ENCODE measurements around the gene ZNF76. TPM values are rescaled to one million over a fixed set of nuclear protein-coding genes. Genes with fewer than 3 reads are reported as not detected.
A peak's percentile ranks its signal among the peaks of the same experiment; 100 is the strongest.

The ZNF76 gene
- total and polyA plus RNA-seq, 10 of the 15 experiments (the other 5 are each of a cell fraction or from before 2014, with no cell fraction given) = 2.8 to 41.0 (median 24.8) TPM

- TF ChIP-seq TAF1 (IDR thresholded peaks at IDR 0.05; ENCODE audit: borderline replicate concordance, low read depth, low read length) (peak; percentile 34; the same call in 1 of the 2 replicates), LARP7 (IDR thresholded peaks at IDR 0.05) (peak; percentile 53), EGR1 (IDR thresholded peaks at IDR 0.05; ENCODE audit: borderline replicate concordance in 1 of 2, low read depth in 2 of 2, low read length in 2 of 2) (peak in 1 of 2 experiments; percentile 86; a peak in 2 of 3 replicates), PRDM15 (CRISPR knock-in tag; IDR thresholded peaks at IDR 0.05) (no peak), EED (IDR thresholded peaks at IDR 0.05; ENCODE audit: low read depth) (0 out of 2 replicates have a peak, but pooled peaks have one; percentile 40), CBFB (IDR thresholded peaks at IDR 0.05; ENCODE audit: low read depth) (peak; percentile 55; the same call in 1 of the 2 replicates), IKZF1 (conservative IDR thresholded peaks at IDR 0.05) (peak; percentile 92), CTCF (IDR thresholded peaks at IDR 0.05 in 2 of 3, conservative IDR thresholded peaks at IDR 0.05 in 1 of 3; ENCODE audit: control insufficient read depth in 2 of 3, extremely low read depth in 1 of 3, insufficient read depth in 1 of 3, low read depth in 3 of 3, low read length in 3 of 3) (peak; percentile 97 to 99 (median 97); a peak in 5 of 6 replicates), NKRF (conservative IDR thresholded peaks at IDR 0.05) (peak; percentile 79), MXI1 (IDR thresholded peaks at IDR 0.05; ENCODE audit: low read depth, low read length) (0 out of 2 replicates have a peak, but pooled peaks have one; percentile 40), MAX (IDR thresholded peaks at IDR 0.05; ENCODE audit: low read depth, low read length) (peak; percentile 25; the same call in 1 of the 2 replicates), ZNF687 (IDR thresholded peaks at IDR 0.05) (peak; percentile 31; the same call in 1 of the 2 replicates)
Measured at GRCh38 chr6:35342258-35343091, 82.9 kb downstream of the ZNF76 start, which contains the start of gene PPARD (continued).

Data from GM12878 (cell line).